Measurements from ENCODE around the gene USH2A. TPM values are rescaled to one million over a fixed set of nuclear protein-coding genes. Genes with fewer than 3 reads are reported as not detected.

The USH2A gene
- total RNA-seq, 4 donors from 2014 or later = 0.08 to 0.18 TPM; not detected in 2

GRCh38 chr1:215888159-215888558 is 535.1 kb downstream of the USH2A start:
- no peak for DNase-seq (ENCODE audit: low spot score in 2 of 2)
- Histone ChIP-seq H3K36me3 (no peaks in the 10 kb centered on the region), H3K4me1 (no peaks in the 10 kb centered on the region), H3K27me3 (no peaks in the 10 kb centered on the region), H3K27ac (no peak overlapping the region), H3K9me3 (no peaks in the 10 kb centered on the region), H3K4me3 (no peak overlapping the region)
- 64% methylated on average over 6 of the region's 6 CpGs for WGBS
- TF ChIP-seq CTCF (IDR thresholded peaks at IDR 0.05) (no peak), POLR2A (IDR thresholded peaks at IDR 0.05) (no peak), POLR2AphosphoS5 (IDR thresholded peaks at IDR 0.05) (no peak), EP300 (IDR thresholded peaks at IDR 0.05) (no peak)

DNA sequence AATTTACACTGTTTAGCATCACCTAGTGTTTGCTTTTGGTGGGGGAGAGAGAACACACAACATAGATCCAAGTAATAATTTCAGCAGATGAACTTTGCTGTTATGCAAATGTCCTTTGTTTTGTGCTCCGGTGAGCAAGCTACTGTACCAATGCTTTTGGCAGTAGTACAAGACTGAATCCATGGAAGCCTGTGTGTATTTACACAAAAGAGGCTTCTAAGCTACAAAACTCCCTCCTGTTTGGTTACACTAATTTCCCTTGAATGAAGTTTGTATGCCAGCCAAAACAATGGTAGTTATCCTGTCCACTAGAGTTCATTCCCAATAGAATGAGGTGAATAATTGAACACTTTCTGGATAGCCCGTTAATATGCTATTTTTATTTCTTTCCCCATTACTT is 535.6 kb downstream of the USH2A start:
- H3K36me3 ChIP-seq = no peaks in the 10 kb centered on the region
- H3K4me1 ChIP-seq = no peaks in the 10 kb centered on the region
- 64% methylated on average over 2 of the region's 2 CpGs for WGBS
- DNase-seq (ENCODE audit: low spot score in 2 of 2) = no peak
- no peak overlapping the region for H3K27ac ChIP-seq
- no peak overlapping the region for H3K4me3 ChIP-seq
- no peaks in the 10 kb centered on the region for H3K27me3 ChIP-seq
- TF ChIP-seq EP300 (IDR thresholded peaks at IDR 0.05) = no peak
- no peak for TF ChIP-seq POLR2A (IDR thresholded peaks at IDR 0.05)
- no peak for TF ChIP-seq POLR2AphosphoS5 (IDR thresholded peaks at IDR 0.05)
- TF ChIP-seq CTCF (IDR thresholded peaks at IDR 0.05) = no peak
- H3K9me3 ChIP-seq = no peaks in the 10 kb centered on the region

DNA sequence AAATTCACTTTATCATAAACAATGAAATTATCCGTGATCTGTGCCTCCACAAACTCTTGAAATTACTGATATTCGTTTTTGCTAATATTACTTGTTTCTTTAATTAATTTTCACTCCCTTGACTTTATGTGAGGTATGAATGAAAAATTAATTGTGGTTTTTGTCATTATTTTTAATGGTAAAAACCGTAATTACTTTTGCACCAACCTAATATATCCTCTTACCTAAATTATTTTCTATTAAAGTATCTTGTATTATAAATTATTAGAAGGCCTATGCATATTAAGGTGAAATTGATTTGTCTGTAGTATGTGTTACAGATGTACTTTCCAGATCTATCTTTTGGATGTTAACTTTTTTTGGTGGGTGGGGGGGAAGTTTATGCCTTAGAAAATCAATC is 540.2 kb downstream of the USH2A start:
- no peaks in the 10 kb centered on the region for H3K27me3 ChIP-seq
- H3K4me3 ChIP-seq = no peak overlapping the region
- H3K36me3 ChIP-seq = no peaks in the 10 kb centered on the region
- TF ChIP-seq CTCF (IDR thresholded peaks at IDR 0.05) = no peak
- TF ChIP-seq POLR2A (IDR thresholded peaks at IDR 0.05) = no peak
- no peak for TF ChIP-seq POLR2AphosphoS5 (IDR thresholded peaks at IDR 0.05)
- TF ChIP-seq EP300 (IDR thresholded peaks at IDR 0.05) = no peak
- 83% methylated on average over 3 of the region's 3 CpGs for WGBS
- H3K9me3 ChIP-seq = no peaks in the 10 kb centered on the region
- no peak for DNase-seq (ENCODE audit: low spot score in 2 of 2)
- H3K27ac ChIP-seq = no peak overlapping the region
- H3K4me1 ChIP-seq = no peaks in the 10 kb centered on the region

GRCh38 chr1:215878843-215879242 is 544.4 kb downstream of the USH2A start:
- H3K9me3 ChIP-seq = no peaks in the 10 kb centered on the region
- no peak for DNase-seq (ENCODE audit: low spot score in 2 of 2)
- no peak overlapping the region for H3K4me3 ChIP-seq
- H3K4me1 ChIP-seq = no peaks in the 10 kb centered on the region
- TF ChIP-seq EP300 (IDR thresholded peaks at IDR 0.05) (no peak), CTCF (IDR thresholded peaks at IDR 0.05) (no peak), POLR2A (IDR thresholded peaks at IDR 0.05) (no peak), POLR2AphosphoS5 (IDR thresholded peaks at IDR 0.05) (no peak)
- H3K36me3 ChIP-seq = no peaks in the 10 kb centered on the region
- 86% methylated on average over 5 of the region's 5 CpGs for WGBS
- H3K27ac ChIP-seq = no peak overlapping the region
- no peaks in the 10 kb centered on the region for H3K27me3 ChIP-seq

DNA sequence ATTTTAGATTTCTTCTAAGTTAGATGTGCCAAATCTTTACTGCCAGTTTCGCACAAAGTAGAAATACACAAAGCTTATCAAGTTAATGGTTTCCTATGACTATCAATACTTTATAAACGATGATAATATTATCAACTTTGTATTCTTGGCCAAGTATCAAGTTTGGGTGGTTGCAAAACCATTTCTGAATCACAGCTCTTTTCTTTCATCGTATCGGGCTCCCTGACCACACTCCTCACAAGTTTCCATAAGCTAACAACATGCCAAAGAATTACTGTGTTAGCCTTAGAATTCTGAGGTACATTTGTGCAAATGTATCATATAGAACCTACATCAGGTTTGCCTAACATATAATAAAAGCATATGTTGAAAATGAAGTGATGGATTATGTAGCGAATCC is 545.1 kb downstream of the USH2A start:
- Histone ChIP-seq H3K27me3 (no peaks in the 10 kb centered on the region), H3K4me1 (no peaks in the 10 kb centered on the region), H3K9me3 (no peaks in the 10 kb centered on the region), H3K4me3 (no peak overlapping the region), H3K36me3 (no peaks in the 10 kb centered on the region), H3K27ac (no peak overlapping the region)
- 55% methylated on average over 5 of the region's 5 CpGs for WGBS
- DNase-seq (ENCODE audit: low spot score in 2 of 2) = no peak
- TF ChIP-seq POLR2A (IDR thresholded peaks at IDR 0.05) = no peak
- TF ChIP-seq CTCF (IDR thresholded peaks at IDR 0.05) = no peak
- TF ChIP-seq POLR2AphosphoS5 (IDR thresholded peaks at IDR 0.05) = no peak
- no peak for TF ChIP-seq EP300 (IDR thresholded peaks at IDR 0.05)
